Epithelial cell of proximal tubule (primary cell): ENCODE measurements around the gene PLXNB2. TPM values are rescaled to one million over a fixed set of nuclear protein-coding genes. Genes with fewer than 3 reads are reported as not detected.

Experiments
- DNase-seq: peaks from one replicate; pipeline ENCODE4 v3.0.0-alpha.2; 2011; ENCODE audit warnings: low read depth
- H3K4me3 ChIP-seq: 2 replicates; pipeline ENCODE4 v1.5.1; 2011; ENCODE audit warnings: low read depth, mild to moderate bottlenecking, low read length
- CTCF ChIP-seq: conservative IDR thresholded peaks from 2 replicates; pipeline ENCODE4 v1.5.1; 2012; ENCODE audit warnings: low read depth, mild to moderate bottlenecking, low read length
- total RNA-seq: library from RNA; depleted of rRNA; stranded (reverse); fragments of >200 nt; gene quantifications from 2 replicates; pipeline ENCODE4 v1.2.3, GENCODE V29; 2015

The PLXNB2 gene
- total RNA-seq, 1 donor from 2014 or later, result 177 TPM

DNA sequence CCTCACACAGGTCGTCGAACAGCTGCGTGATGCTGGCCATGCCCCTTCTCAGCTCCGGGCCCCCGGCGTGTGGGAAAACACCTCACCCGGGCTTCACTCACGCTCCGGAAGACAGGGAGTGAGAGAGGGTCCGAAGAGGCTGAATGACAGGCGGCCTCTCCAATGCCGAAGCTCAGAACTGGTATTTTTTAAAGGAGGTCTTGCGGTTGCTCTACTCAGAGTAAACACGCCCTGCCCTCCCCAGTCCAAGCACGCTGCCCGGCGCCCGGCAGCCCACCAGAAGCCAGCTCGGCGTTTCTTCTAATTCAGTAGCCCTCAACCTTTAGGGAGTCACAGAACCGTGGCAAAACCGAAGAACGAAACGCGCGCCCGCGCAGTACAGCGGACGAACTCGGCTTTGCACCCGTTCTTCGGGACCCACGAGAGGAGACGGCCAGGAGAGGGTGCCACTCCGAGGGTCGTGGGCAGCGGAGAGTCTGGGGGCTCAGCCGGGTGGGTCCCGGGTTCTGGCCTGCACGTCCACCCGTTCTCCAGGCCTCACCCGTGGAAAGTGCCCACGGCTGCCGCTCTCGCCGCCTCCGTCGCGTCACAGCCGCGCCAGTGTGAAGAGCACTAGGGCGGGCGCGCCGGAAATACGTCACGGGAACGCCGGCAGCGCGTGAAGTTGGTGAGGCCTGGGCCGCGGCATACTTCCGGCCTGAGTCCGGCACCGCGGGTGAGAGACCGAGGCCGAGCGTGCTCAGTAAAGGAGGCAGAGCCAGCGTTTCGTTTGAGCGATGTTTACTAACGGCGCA, 62.8 kb downstream of the PLXNB2 start, which contains the start of gene TUBGCP6:
Gene TUBGCP6 (minus strand): TSS at position 604 of the 794 bp plus-strand sequence. CDS start 564 bp downstream, at position 40.
- H3K4me3 ChIP-seq, result peak within 1 kb of the TSS; percentile 97

DNA sequence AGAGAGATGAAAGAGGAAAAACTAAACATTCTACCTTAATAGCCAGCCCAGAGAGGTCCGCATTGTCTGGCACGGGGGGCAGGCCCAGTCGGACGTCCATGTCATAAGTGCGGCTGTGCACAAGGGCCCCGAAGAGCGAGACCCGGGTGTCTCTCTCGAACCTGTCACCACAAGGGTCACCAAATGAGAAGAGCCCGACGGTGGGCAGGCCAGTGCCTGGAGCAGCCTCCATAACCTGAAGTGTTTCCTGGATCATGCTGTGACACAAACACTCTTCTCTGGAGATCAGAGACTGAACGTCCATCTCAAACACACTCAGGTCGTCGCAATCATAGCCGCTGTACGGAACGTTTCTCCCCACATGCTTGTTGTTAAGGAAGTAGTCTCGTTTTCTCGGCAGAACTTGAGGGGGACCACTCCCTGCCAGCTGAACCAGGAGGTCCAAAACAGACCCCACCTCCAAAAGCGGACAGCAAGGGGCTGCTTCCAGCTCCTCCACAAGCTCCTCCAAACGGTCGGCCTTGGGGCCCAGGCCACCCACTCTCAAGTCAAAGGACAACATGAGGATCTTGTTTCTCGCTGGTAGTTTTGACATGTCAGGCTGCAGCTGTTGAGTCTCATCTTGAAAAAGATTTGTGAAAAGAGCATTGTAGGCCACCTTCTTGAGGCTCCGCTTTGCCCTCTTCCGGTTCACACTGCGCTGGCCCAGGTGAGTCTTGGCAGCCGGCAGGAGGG, 63.6 kb downstream of the PLXNB2 start:
- DNase-seq, result no peak
- peak overlapping the region; percentile 97 for H3K4me3 ChIP-seq
- TF ChIP-seq CTCF, result no peak

More for the DNA sequence above, 62.8 kb downstream of the PLXNB2 start, which contains the start of gene TUBGCP6:
- TF ChIP-seq CTCF, result peak; percentile 32
- no peak for DNase-seq

GRCh38 chr22:50242406-50242949, 65.0 kb downstream of the PLXNB2 start:
- TF ChIP-seq CTCF, result no peak
- DNase-seq, result no peak

GRCh38 chr22:50238755-50239154, 68.7 kb downstream of the PLXNB2 start:
- no peak overlapping the region for H3K4me3 ChIP-seq
- DNase-seq, result no peak
- no peak for TF ChIP-seq CTCF

More at GRCh38 chr22:50242406-50242949, 65.0 kb downstream of the PLXNB2 start:
- H3K4me3 ChIP-seq, result peak overlapping the region; percentile 97

DNA sequence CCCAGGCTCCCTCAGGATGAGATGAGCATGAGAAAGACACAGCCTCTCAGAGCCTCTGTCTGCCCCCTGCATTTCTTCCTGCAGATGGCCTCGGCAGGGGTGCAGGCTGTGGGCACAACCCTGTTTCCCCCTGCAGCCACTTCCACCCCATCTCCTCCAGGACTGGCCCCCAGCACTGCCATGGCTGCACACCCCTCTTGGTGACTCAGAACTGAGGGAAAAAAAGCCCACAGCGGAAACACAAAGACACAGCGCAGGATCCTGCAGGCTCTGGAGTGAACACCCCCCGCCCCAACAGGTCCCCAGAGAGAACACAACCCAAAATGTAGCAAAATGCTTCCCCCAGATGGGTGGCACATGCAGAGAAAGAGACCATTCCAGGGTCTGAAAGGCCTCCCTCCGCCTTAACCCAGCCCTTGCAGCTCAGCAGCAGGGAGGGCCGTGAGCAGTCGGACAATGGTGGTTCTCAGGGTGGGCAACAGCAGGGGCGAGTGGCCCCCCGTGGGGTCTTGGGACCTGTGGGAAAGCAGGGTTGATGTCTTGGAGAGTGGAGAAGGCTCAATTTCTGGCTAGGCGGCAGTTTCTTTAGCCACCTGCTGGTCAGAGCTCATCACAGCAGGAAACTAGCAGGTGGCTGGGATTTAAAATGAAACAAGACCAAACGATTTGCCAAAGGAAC, 70.6 kb downstream of the PLXNB2 start:
- no peak overlapping the region for H3K4me3 ChIP-seq
- peak; percentile 67 for TF ChIP-seq CTCF
- DNase-seq, result no peak

DNA sequence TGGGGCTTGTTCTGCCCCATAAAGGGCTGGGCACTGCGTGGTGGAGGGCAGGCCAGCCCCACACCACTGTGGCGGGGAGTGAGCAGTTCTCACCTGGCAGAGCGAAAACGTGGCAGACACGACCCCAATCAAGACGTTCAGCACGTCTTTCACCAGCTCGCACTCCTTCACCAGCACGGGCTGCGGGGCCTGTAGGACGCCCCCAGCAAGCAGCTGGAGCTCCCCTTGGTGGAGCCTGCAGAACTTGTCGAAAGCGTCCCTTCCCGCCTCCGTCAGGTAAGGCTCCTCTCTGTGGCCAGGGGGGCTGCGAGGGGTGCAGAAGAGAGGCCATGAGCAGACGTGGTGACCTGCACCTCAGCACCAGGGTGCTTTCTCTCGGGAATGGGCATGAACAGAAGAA, 74.2 kb downstream of the PLXNB2 start:
- TF ChIP-seq CTCF, result no peak
- no peak overlapping the region for H3K4me3 ChIP-seq
- no peak for DNase-seq
